ENCODE measurements around the gene UBQLN4.

DNA sequence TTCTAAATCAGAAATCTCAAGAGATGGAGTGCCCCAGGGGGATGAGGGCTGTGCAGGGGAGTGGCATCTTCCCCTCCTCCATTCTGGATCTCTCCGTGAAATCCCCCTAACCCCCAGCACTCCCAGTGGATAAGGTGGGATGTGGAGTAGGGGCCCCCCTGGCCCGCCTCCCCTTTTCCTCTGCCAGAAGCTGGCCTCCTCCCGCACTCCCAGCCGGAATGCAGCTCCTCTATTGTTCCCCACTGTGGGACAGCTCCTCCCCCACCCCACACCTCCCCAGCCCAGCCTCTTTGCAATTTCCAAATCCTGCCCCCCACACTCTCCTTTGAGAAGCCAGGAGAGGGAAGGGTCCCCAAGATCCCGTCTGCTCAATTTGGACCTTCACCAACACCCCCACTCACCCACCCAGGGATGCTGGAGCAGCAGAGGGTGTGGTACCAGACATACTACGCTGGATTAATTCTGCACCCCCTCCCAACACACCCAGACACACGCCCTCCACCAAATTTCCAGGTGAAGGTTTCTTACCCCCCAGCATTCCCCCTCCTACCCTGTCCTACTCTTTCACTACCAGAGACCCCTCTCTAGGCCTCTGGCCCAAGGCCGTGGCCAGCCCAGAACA, 26.8 kb upstream of the UBQLN4 start:
- TF ChIP-seq, protein P1, sequence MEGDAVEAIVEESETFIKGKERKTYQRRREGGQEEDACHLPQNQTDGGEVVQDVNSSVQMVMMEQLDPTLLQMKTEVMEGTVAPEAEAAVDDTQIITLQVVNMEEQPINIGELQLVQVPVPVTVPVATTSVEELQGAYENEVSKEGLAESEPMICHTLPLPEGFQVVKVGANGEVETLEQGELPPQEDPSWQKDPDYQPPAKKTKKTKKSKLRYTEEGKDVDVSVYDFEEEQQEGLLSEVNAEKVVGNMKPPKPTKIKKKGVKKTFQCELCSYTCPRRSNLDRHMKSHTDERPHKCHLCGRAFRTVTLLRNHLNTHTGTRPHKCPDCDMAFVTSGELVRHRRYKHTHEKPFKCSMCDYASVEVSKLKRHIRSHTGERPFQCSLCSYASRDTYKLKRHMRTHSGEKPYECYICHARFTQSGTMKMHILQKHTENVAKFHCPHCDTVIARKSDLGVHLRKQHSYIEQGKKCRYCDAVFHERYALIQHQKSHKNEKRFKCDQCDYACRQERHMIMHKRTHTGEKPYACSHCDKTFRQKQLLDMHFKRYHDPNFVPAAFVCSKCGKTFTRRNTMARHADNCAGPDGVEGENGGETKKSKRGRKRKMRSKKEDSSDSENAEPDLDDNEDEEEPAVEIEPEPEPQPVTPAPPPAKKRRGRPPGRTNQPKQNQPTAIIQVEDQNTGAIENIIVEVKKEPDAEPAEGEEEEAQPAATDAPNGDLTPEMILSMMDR (conservative IDR thresholded peaks at IDR 0.05; ENCODE audit: low read depth, low read length) = no peak
- TF ChIP-seq EZH2 (IDR thresholded peaks at IDR 0.05; ENCODE audit: borderline replicate concordance, low read depth, low read length, poor library complexity, severe bottlenecking) = no peak

Data from A673 (cell line).